Pancreas (tissue), 10 donors: ENCODE results near the gene CEBPG. TPM values are rescaled to one million over a fixed set of nuclear protein-coding genes. Genes with fewer than 3 reads are reported as not detected.

Source experiments
- ATAC-seq, 4 donors: fragments of 200-7000 bp; cut with Tn5 transposase; one replicate each; pipeline versions ENCODE4 v1.8.0 to v1.9.1; 2020; ENCODE audit warnings: mild to moderate bottlenecking in 4 of 4, moderate library complexity in 4 of 4
- DNase-seq, 6 donors: peaks; one replicate each; pipeline ENCODE4 v3.0.0-alpha.2; 2020
- FAIRE-seq: peaks from 2 replicates; lab custom pipeline; 2012; peaks lifted over from hg19 to GRCh38; lab: Jason Lieb, UNC
- H3K27ac ChIP-seq, 4 donors: fragments of 200-600 bp; sonication (generic); 1 replicate in 3 of 4; 2 replicates in 1 of 4; pipeline versions ENCODE4 v1.5.0 to v1.8.0; 2020
- H3K27me3 ChIP-seq, 4 donors: fragments of 200-600 bp; one replicate each; pipeline ENCODE4 v1.8.0; 2021
- H3K36me3 ChIP-seq, 3 donors: fragments of 200-600 bp; sonication (generic) in 1 of 3; one replicate each; pipeline versions ENCODE4 v1.5.0 to v1.8.0; 2020 to 2021
- H3K4me1 ChIP-seq, 3 donors: fragments of 200-600 bp; one replicate each; pipeline ENCODE4 v1.8.0; 2021
- H3K4me3 ChIP-seq, 4 donors: fragments of 200-600 bp; sonication (generic) in 2 of 4; one replicate each; pipeline versions ENCODE4 v1.5.0 to v1.8.0; 2020 to 2021
- H3K9me3 ChIP-seq, 4 donors: fragments of 200-600 bp; one replicate each; pipeline ENCODE4 v1.8.0; 2021
- WGBS, 2 donors: extraction: QIAGEN DNeasy Blood & Tissue Kit; methylation state at CpG; one replicate each; pipeline ENCODE4 v1.1.7; 2013; 5-methylcytosine and 5-hydroxymethylcytosine counted together
- intact Hi-C, 3 donors: fragments of 100-400 bp; cut with DNase I; formaldehyde crosslinking; loops; one replicate each; pipeline versions ENCODE4 v1.11.1 to v1.14.2; 2022
- polyA plus RNA-seq, 2 donors: library from polyadenylated mRNA; stranded (reverse); fragments of 200-250 nt; gene quantifications; one replicate each; pipeline ENCODE4 v1.2.3, GENCODE V29; 2013
- total RNA-seq, 6 donors: library from RNA; stranded (reverse); fragmentation: NEBNext Ultra II Directional in 4 of 6; extraction: Animal tissue kit (Norgen Biotek cat#: 25700) in 4 of 6; gene quantifications; one replicate each; pipeline versions ENCODE4 v1.2.1 to v1.2.4, GENCODE V29; 2021 to 2023
- TF ChIP-seq, protein P1 (sequence below), 4 donors: fragments of 200-600 bp; sonication (generic) in 3 of 4; IDR thresholded peaks; one replicate each; pipeline versions ENCODE4 v1.5.0 to v1.8.0; 2021; ENCODE audit warnings: antibody characterized with exemption in 4 of 4
- donor health status: healthy with polysubstance abuse.
- donor health status: DM: no; HTN: no; CAD: no; lungs with moderate emphysema.
- donor health status: DM: no; HTN: no; CAD: no.
- donor health status: control.
- donor health status: control.
- donor health status: Bipolar disorder and iron deficiency.
- donor health status: DM: yes; HTN: yes; CAD: no.
- donor health status: DM: no; HTN: no; CAD: no.
- donor health status: DM: no; HTN: no; CAD: no.
- donor health status: DM: yes; HTN: yes; CAD: no.

The CEBPG gene
- total and polyA plus RNA-seq, 8 donors: 6.2 to 34.5 (median 9.4) TPM

DNA sequence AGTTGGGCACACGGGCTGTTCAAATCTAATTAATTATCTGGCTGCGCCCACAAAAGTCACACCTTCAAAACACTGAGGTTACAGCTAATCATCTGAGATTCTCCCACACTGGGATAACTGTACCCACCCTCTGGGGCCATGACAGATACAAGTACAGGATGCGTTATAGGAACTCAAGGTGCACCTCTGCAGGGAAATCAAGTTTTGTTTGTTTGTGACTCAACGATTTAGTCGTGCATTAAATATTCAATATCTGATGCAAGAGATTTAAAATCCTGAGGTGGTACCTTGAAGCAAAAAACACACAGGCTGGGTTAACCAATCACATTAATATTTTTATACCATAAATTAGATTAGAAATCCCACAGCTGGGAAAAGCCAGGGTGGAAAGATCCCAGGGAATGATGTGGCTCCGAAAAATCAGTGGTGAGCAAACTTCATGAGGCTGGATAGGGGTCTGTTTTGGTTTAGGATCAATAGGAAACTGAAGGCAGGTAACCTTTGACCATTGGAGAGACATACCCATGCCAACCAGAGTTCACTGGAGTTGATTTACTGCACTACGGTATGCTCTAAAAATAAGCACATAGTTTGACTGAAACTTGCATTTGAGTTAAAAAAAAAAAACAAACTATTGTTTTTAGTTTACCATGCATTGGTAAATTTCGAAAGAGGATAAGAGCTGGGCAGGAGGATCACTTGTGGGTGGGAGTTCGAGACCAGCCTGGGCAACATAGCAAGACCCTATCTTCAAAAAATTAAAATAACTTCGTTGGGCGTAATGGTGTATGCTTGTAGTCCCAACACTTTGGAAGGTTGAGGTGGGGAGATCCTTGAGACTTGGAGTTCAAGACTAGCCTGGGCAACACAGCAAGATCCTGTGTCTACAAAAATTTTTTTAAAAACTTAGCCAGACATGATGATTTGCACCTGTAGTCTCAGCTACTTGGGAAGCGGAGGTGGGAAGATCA is 23.9 kb upstream of the CEBPG start:
- intact Hi-C loops: no loop called here
- TF ChIP-seq, protein P1, sequence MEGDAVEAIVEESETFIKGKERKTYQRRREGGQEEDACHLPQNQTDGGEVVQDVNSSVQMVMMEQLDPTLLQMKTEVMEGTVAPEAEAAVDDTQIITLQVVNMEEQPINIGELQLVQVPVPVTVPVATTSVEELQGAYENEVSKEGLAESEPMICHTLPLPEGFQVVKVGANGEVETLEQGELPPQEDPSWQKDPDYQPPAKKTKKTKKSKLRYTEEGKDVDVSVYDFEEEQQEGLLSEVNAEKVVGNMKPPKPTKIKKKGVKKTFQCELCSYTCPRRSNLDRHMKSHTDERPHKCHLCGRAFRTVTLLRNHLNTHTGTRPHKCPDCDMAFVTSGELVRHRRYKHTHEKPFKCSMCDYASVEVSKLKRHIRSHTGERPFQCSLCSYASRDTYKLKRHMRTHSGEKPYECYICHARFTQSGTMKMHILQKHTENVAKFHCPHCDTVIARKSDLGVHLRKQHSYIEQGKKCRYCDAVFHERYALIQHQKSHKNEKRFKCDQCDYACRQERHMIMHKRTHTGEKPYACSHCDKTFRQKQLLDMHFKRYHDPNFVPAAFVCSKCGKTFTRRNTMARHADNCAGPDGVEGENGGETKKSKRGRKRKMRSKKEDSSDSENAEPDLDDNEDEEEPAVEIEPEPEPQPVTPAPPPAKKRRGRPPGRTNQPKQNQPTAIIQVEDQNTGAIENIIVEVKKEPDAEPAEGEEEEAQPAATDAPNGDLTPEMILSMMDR (IDR thresholded peaks at IDR 0.05): no peak
- H3K4me1 ChIP-seq: no peaks in the 10 kb centered on the region
- no peaks in the 10 kb centered on the region for H3K9me3 ChIP-seq
- ATAC-seq: no peak
- no peak overlapping the region for H3K27ac ChIP-seq
- no peak overlapping the region for H3K4me3 ChIP-seq
- 64 to 69% methylated on average over 12 of the region's 12 CpGs for WGBS, 2 donors
- no peaks in the 10 kb centered on the region for H3K36me3 ChIP-seq
- FAIRE-seq: no peak
- no peak for DNase-seq
- no peaks in the 10 kb centered on the region for H3K27me3 ChIP-seq

DNA sequence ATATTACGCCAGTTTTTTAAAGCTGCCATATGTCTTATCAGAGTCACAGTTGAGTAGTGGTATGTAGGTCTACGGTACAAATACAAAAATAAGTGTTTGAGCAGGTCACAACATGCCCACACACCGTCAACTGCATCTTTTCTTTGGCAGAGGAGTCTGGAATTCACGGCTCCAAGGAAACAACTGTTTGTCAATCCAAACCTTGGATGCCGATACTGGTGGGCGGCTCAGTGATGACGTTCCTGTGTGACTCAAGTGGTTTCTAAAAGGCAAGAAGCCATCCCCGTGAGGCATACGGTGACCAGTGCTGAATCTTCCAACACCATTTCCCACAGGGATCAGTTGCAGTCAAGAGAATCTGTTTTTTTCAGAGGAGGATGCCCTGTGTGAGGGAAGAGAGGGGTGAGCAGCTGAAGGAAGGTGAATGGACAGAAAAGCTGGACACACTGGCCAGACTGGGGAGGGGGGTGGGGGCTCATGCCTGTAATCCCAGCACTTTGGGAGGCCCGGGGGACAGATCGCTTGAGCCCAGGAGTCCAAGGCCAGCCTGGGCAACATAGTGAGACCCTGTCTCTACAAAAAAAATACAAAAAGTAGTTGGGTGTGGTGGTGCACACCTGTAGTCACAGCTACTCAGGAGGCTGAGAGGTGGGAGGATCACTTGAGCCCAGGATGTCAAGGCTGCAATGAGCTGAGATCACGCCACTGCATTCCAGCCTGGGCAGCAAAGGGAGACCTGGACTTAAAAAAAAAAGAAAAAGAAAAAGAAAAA is 22.8 kb upstream of the CEBPG start:
- no peaks in the 10 kb centered on the region for H3K9me3 ChIP-seq
- 75 to 84% methylated on average over 12 of the region's 12 CpGs for WGBS, 2 donors
- H3K4me3 ChIP-seq: no peak overlapping the region
- no peaks in the 10 kb centered on the region for H3K36me3 ChIP-seq
- FAIRE-seq: no peak
- TF ChIP-seq, protein P1 (IDR thresholded peaks at IDR 0.05): no peak
- no peaks in the 10 kb centered on the region for H3K4me1 ChIP-seq
- ATAC-seq: no peak
- H3K27ac ChIP-seq: no peak overlapping the region
- no peak for DNase-seq
- intact Hi-C loops: no loop called here
- H3K27me3 ChIP-seq: no peaks in the 10 kb centered on the region

DNA sequence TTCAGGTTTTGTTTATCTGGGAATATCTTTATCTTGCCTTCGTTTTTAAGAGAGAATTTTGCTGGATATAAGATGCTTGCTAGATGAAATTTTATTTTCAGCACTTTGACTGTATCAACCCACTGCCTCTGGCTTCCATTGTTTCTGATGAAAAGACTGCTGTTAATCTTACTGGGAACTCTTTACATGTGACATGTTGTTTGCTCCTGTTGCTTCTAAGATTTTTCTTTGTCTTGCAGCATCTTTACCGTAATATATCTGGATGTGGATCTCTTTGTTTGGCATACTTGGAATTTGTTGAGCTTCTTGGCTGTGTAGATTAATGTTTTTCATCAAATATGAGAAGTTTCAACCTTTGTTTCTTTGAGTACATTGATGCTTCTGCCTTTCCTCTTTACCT is 18.0 kb upstream of the CEBPG start:
- WGBS, 2 donors: 54 to 63% methylated on average over 2 of the region's 2 CpGs
- H3K27me3 ChIP-seq: no peaks in the 10 kb centered on the region
- TF ChIP-seq, protein P1 (IDR thresholded peaks at IDR 0.05): no peak
- no peaks in the 10 kb centered on the region for H3K36me3 ChIP-seq
- ATAC-seq: no peak
- H3K27ac ChIP-seq: no peak overlapping the region
- no peak overlapping the region for H3K4me3 ChIP-seq
- no peaks in the 10 kb centered on the region for H3K9me3 ChIP-seq
- FAIRE-seq: no peak
- no peaks in the 10 kb centered on the region for H3K4me1 ChIP-seq
- no peak for DNase-seq
- intact Hi-C loops: no loop called here

DNA sequence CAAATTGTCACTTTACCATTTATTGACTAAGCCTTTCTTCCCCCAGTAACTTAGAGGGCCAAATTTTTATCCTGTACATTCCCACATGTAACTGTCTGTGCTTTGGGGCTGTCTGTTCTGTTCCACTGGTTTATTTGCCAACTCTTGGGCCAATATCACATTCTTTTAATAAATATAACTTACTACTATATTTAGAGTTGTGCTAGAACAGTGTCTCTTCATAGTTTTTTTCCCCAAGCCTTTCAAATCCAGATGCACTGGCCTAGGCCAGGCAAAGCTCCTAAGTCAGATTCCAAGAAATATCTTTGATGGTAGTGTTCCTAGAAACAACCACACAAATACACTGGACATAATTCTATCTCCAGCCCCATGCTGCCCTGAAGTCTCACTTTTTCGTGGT is 16.0 kb upstream of the CEBPG start:
- H3K36me3 ChIP-seq: no peaks in the 10 kb centered on the region
- no peak overlapping the region for H3K27ac ChIP-seq
- H3K9me3 ChIP-seq: no peaks in the 10 kb centered on the region
- 38% methylated on average over 1 of the region's 1 CpG for WGBS, 2 donors
- FAIRE-seq (no peak), DNase-seq (no peak), ATAC-seq (no peak)
- TF ChIP-seq, protein P1 (IDR thresholded peaks at IDR 0.05): no peak
- H3K27me3 ChIP-seq: no peaks in the 10 kb centered on the region
- no peaks in the 10 kb centered on the region for H3K4me1 ChIP-seq
- intact Hi-C loops: no loop called here
- no peak overlapping the region for H3K4me3 ChIP-seq
